GM21619 (cell line): ENCODE data around the gene S100A2.

Experiments
- ATAC-seq: cut with Tn5 transposase; IDR thresholded peaks from one replicate; pipeline ENCODE4 v1.9.1; 2021; ENCODE audit not compliant: unreplicated experiment

Gene S100A2

GRCh38 chr1:153546796-153547559 lies 18.7 kb downstream of the S100A2 start:
- no peak for ATAC-seq

- ATAC-seq: no peak
Measured at GRCh38 chr1:153546371-153546770, 19.3 kb downstream of the S100A2 start.

- ATAC-seq: no peak
Measured at GRCh38 chr1:153545067-153546055, 20.3 kb downstream of the S100A2 start, which contains the start of gene S100A4. Gene S100A4 (minus strand): TSS chr1:153545806. CDS start chr1:153544794, 1,012 bp downstream.

GRCh38 chr1:153544453-153545066 lies 21.1 kb downstream of the S100A2 start:
- no peak for ATAC-seq

- no peak for ATAC-seq
Measured at GRCh38 chr1:153543736-153544135, 21.9 kb downstream of the S100A2 start.

GRCh38 chr1:153542956-153543711 lies 22.5 kb downstream of the S100A2 start:
- ATAC-seq: no peak

GRCh38 chr1:153541641-153542590 lies 23.7 kb downstream of the S100A2 start:
- ATAC-seq: no peak

- no peak for ATAC-seq
Measured at GRCh38 chr1:153540394-153541361, 25.0 kb downstream of the S100A2 start, which contains the start of gene S100A5. Gene S100A5 (minus strand): TSS chr1:153540934. CDS start chr1:153540191, 743 bp downstream.

GRCh38 chr1:153539395-153540093 lies 26.1 kb downstream of the S100A2 start:
- ATAC-seq: no peak

GRCh38 chr1:153538315-153538821 lies 27.3 kb downstream of the S100A2 start:
- no peak for ATAC-seq

GRCh38 chr1:153537376-153537730 lies 28.3 kb downstream of the S100A2 start:
- no peak for ATAC-seq

GRCh38 chr1:153536671-153537375 lies 28.8 kb downstream of the S100A2 start:
- ATAC-seq: no peak

GRCh38 chr1:153536012-153536670 lies 29.5 kb downstream of the S100A2 start:
- peak; percentile 52 for ATAC-seq

- peak; percentile 18 for ATAC-seq
Measured at GRCh38 chr1:153535242-153536011, 30.2 kb downstream of the S100A2 start, which contains the start of gene S100A6. Gene S100A6 (minus strand): TSS chr1:153535991. CDS start chr1:153535339, 652 bp downstream.

- no peak for ATAC-seq
Measured at GRCh38 chr1:153534925-153535241, 30.8 kb downstream of the S100A2 start.
